Measurements from ENCODE around the gene AUP1. TPM values are rescaled to one million over a fixed set of nuclear protein-coding genes. Genes with fewer than 3 reads are reported as not detected.

The AUP1 gene
- total and polyA plus RNA-seq, 2 of the 8 experiments (the other 6 are each of a cell fraction or from before 2014, with no cell fraction given) = 83.4 to 121 TPM

- TF ChIP-seq HDAC2 (IDR thresholded peaks at IDR 0.05; ENCODE audit: borderline replicate concordance in 1 of 2, low read depth in 2 of 2, low read length in 2 of 2) = no peak
Observed at GRCh38 chr2:74575320-74575719, 45.8 kb upstream of the AUP1 start (continued).
